UCSD-AML1 (cell line): ENCODE measurements around the gene COL27A1.

Experiments
- DNase-seq: peaks from one replicate; lab custom pipeline; 2025; ENCODE audit not compliant: unreplicated experiment; lab: John Stamatoyannopoulos, UW

Gene COL27A1

GRCh38 chr9:114261987-114262386 lies 106.7 kb downstream of the COL27A1 start:
- DNase-seq = no peak

- DNase-seq = no peak
Measured at GRCh38 chr9:114263853-114264510, 108.6 kb downstream of the COL27A1 start.

- DNase-seq = no peak
Measured at GRCh38 chr9:114264806-114265550, 109.6 kb downstream of the COL27A1 start.

- DNase-seq = no peak
Measured at GRCh38 chr9:114266969-114267368, 111.6 kb downstream of the COL27A1 start.

GRCh38 chr9:114269023-114269422 lies 113.7 kb downstream of the COL27A1 start:
- DNase-seq = no peak

- no peak for DNase-seq
Measured at GRCh38 chr9:114270120-114270975, 115.0 kb downstream of the COL27A1 start.

- DNase-seq = peak; percentile 19
Measured at GRCh38 chr9:114271556-114272510, 116.5 kb downstream of the COL27A1 start.

GRCh38 chr9:114272739-114273431 lies 117.5 kb downstream of the COL27A1 start:
- DNase-seq = no peak

GRCh38 chr9:114273461-114273881 lies 118.1 kb downstream of the COL27A1 start:
- no peak for DNase-seq

- DNase-seq = no peak
Measured at GRCh38 chr9:114274217-114274616, 118.9 kb downstream of the COL27A1 start.

- DNase-seq = no peak
Measured at GRCh38 chr9:114275246-114276004, 120.1 kb downstream of the COL27A1 start.

GRCh38 chr9:114276908-114277821 lies 121.8 kb downstream of the COL27A1 start:
- no peak for DNase-seq

GRCh38 chr9:114278356-114278755 lies 123.0 kb downstream of the COL27A1 start:
- no peak for DNase-seq

- DNase-seq = no peak
Measured at GRCh38 chr9:114278881-114279570, 123.7 kb downstream of the COL27A1 start.

- DNase-seq = no peak
Measured at GRCh38 chr9:114279693-114280092, 124.4 kb downstream of the COL27A1 start.

GRCh38 chr9:114280636-114281472 lies 125.5 kb downstream of the COL27A1 start:
- DNase-seq = no peak
